ENCODE measurements around the gene HMX2. TPM values are rescaled to one million over a fixed set of nuclear protein-coding genes. Genes with fewer than 3 reads are reported as not detected.
"Not testable (repeated sequence)": the region's sequence is repeated elsewhere in the genome, so short reads cannot be mapped to it uniquely, and the experiment has no call there.

The HMX2 gene
- total RNA-seq, 1 donor from 2014 or later: not detected

DNA sequence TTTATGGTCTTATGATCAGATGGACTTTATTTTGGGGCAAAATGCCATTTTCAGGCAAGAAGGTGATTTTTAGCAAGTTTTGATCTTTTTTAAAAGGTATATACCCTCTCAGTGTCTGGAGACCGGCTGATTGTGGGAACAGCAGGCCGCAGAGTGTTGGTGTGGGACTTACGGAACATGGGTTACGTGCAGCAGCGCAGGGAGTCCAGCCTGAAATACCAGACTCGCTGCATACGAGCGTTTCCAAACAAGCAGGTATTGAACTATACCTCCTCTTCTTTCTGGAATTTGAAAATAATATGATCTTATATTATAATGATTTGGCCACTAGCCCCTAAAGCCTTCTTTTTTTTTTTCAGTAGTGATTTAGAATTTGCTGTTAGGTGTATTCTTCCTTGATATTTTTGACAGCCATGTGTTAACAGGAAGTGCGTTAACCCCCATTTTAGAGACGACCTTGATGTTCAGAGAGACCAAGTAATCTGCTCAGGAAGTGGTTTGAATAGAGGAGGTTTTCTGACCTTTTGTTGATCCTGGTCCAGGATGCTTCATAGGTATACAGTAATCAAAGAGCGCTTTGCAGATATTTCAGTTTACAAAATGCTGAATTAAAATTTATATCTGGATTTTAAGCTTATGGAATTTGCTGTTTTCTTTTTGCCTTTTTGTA lies 12.5 kb downstream of the HMX2 start:
- DNase-seq (ENCODE audit: low spot score): no peak
- Mint-ChIP-seq H3K27ac (peak overlapping the region; percentile 88), H3K27me3 (ENCODE audit: low read depth) (no peaks in the 10 kb centered on the region), H3K36me3 (ENCODE audit: low read depth) (peaks cover 93% of the 10 kb centered on the region), H3K9me3 (no peaks in the 10 kb centered on the region), H3K4me1 (ENCODE audit: low read depth) (peaks cover 68% of the 10 kb centered on the region), H3K4me3 (ENCODE audit: low read depth) (peak overlapping the region; percentile 64)
- intact Hi-C loops (cut with micrococcal nuclease): no loop called here

DNA sequence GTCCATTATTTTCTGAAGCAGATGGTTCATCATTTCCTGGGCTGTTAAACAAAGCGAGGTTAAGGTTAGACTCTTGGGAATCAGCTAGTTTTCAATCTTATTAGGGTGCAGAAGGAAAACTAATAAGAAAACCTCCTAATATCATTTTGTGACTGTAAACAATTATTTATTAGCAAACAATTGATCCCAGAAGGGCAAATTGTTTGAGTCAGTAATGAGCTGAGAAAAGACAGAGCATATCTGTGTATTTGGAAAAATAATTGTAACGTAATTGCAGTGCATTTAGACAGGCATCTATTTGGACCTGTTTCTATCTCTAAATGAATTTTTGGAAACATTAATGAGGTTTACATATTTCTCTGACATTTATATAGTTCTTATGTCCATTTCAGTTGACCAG lies 16.4 kb downstream of the HMX2 start:
- DNase-seq (ENCODE audit: low spot score): no peak
- no peak overlapping the region for H3K4me3 Mint-ChIP-seq (ENCODE audit: low read depth)
- intact Hi-C loops (cut with micrococcal nuclease): no loop called here
- H3K9me3 Mint-ChIP-seq: no peaks in the 10 kb centered on the region
- peaks cover 41% of the 10 kb centered on the region for H3K4me1 Mint-ChIP-seq (ENCODE audit: low read depth)
- H3K27ac Mint-ChIP-seq: no peak overlapping the region
- H3K27me3 Mint-ChIP-seq (ENCODE audit: low read depth): no peaks in the 10 kb centered on the region
- H3K36me3 Mint-ChIP-seq (ENCODE audit: low read depth): peaks cover 87% of the 10 kb centered on the region

DNA sequence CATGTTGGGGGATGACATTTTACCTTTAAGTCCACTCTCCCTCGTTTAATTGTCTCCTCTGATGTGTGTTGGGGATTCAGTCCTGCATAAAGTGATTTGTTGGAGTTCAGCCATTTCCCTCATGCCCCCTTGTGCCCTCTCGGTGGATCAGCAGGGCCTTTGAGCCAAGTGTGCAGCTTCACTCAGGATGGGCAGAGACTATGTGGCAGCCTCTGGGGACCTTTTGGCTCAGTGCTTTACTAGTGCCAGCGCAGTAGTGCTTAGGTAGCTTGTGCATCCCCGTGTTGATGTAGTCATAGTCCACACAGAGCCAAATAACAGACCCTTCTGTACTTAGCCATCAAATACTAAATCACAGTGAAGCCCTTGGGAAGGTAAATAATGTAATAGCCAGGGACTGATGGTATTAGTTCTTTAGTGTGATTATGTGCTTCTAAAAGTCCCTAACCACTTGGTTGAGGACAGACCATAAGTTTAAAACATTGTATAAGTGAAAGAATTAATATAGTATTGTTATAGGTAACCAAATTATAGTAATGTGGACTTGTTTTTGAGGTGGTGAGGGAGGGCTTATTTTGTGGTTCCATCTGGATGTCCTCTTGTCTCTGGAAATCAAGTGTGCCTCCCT lies 17.6 kb downstream of the HMX2 start:
- Mint-ChIP-seq H3K27ac (no peak overlapping the region), H3K4me1 (ENCODE audit: low read depth) (peaks cover 29% of the 10 kb centered on the region), H3K4me3 (ENCODE audit: low read depth) (no peak overlapping the region), H3K36me3 (ENCODE audit: low read depth) (peaks cover 84% of the 10 kb centered on the region), H3K9me3 (no peaks in the 10 kb centered on the region), H3K27me3 (ENCODE audit: low read depth) (no peaks in the 10 kb centered on the region)
- intact Hi-C loops (cut with micrococcal nuclease): no loop called here
- no peak for DNase-seq (ENCODE audit: low spot score)

DNA sequence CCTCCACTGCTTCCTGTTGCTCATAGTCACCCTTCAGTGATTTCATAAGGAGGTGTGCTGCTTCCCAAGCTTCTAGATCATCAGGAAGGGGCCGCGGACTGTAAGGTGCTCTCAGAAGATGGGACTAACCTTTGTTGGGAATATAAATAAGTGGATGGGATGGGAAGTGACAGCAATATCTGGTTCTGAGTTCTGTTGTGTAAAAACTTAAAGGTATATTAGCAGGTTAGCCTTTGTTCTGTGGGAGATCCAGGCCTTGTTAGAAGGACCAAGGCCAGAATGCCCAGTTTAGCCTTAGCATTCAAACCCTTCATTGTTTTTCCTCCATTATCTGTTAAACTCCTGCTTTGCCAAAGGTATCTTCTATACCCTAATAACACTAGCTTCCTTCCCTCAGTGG lies 18.7 kb downstream of the HMX2 start:
- no peaks in the 10 kb centered on the region for H3K27me3 Mint-ChIP-seq (ENCODE audit: low read depth)
- peaks cover 21% of the 10 kb centered on the region for H3K4me1 Mint-ChIP-seq (ENCODE audit: low read depth)
- no peak overlapping the region for H3K27ac Mint-ChIP-seq
- DNase-seq (ENCODE audit: low spot score): no peak
- no peak overlapping the region for H3K4me3 Mint-ChIP-seq (ENCODE audit: low read depth)
- no peaks in the 10 kb centered on the region for H3K9me3 Mint-ChIP-seq
- peaks cover 84% of the 10 kb centered on the region for H3K36me3 Mint-ChIP-seq (ENCODE audit: low read depth)
- intact Hi-C loops (cut with micrococcal nuclease): no loop called here

DNA sequence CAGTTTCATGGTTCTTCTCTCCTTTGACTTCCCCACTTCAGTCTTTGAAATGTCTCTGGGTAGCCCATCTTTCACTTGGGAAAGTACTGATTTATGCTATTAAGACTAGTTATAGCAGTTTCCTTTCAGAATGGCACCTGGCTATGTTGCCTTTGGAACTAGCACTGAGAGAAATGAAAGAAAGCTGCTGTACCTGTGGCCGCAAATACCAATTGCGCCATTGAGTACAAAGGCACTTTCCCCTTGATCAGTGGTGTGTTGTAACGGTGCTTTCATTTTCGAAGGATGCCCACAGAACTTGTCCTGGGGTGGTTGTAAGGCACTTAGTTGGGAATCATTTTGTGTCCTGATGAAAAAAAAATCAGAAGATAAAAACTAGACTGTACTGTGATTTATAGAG lies 23.0 kb downstream of the HMX2 start:
- Mint-ChIP-seq H3K27ac (no peak overlapping the region), H3K4me1 (ENCODE audit: low read depth) (peaks cover 9% of the 10 kb centered on the region), H3K4me3 (ENCODE audit: low read depth) (no peak overlapping the region), H3K9me3 (no peaks in the 10 kb centered on the region), H3K36me3 (ENCODE audit: low read depth) (peaks cover 80% of the 10 kb centered on the region), H3K27me3 (ENCODE audit: low read depth) (no peaks in the 10 kb centered on the region)
- DNase-seq (ENCODE audit: low spot score): no peak
- intact Hi-C loops (cut with micrococcal nuclease): no loop called here

DNA sequence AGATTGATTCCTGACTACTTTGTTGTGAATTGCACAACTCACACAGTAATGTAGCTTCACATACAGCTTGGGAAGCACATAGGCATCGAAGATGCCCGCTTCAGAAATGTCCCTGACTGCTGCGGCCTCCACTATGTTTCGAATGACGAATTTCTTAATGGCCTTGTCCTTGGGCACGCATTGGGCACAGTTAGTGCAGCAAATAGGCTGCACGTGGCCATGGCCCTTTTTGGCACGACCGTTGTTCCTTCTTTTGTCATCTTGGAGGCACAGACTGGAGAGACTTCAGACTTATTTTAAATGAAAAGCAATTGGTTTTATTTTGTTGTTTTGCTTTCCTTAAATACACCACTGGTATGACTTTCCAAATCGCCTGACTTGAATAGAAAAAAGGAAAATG lies 23.7 kb downstream of the HMX2 start:
- H3K4me1 Mint-ChIP-seq (ENCODE audit: low read depth); intact Hi-C loops (cut with micrococcal nuclease); DNase-seq (ENCODE audit: low spot score); H3K27me3 Mint-ChIP-seq (ENCODE audit: low read depth); H3K4me3 Mint-ChIP-seq (ENCODE audit: low read depth); H3K27ac Mint-ChIP-seq; H3K9me3 Mint-ChIP-seq: not testable (repeated sequence)
- H3K36me3 Mint-ChIP-seq (ENCODE audit: low read depth): peaks cover 80% of the 10 kb centered on the region

DNA sequence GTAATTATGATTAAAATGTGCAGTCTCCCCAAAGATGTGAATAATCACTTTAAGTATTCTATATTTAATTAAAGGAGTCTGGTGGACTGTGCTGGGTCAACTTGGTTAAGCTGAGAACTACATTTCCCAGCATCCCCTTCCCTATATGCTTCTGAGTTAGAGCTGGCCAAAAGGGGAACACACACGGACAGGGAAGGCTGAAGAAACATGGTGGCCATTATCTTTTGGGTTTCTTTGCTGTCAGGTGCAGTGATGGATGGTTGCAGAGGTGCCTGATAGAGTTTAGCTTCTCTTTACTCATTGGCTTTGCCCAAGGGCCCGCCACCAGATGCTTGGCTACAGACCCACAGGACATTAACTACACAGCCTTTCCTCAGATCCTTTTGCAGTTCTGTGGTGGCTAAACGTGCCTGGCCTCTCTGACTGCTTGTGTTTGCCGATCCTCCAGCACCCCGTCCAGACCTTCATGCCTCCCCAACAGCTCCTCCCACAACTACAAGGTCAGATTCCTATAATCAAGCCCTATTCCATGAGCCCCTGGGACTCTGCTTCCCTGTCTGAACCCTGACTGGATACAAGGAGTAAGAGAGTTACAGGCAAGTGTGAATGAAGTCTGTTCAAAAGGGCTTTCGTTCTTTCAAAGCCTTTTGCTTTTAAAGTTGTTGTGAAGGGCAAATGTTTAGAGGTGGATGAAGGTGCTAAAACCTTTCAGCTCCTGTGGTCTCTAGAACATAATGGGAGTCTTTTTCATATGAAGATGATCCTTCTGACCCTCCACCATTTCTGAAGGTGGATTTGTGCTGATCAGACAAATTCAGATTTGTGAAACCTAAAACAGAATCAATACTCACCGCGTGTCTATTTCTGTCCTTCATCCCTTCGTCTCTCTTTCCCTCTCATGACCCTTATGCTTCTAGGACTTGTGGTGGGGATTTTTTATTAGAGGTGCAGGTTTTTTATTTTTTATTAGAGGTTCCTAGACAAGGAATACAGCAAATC lies 27.8 kb downstream of the HMX2 start:
- Mint-ChIP-seq H3K9me3 (peaks cover 5% of the 10 kb centered on the region), H3K36me3 (ENCODE audit: low read depth) (peaks cover 75% of the 10 kb centered on the region), H3K27ac (no peak overlapping the region), H3K4me1 (ENCODE audit: low read depth) (peaks cover 2% of the 10 kb centered on the region), H3K4me3 (ENCODE audit: low read depth) (no peak overlapping the region), H3K27me3 (ENCODE audit: low read depth) (no peaks in the 10 kb centered on the region)
- intact Hi-C loops (cut with micrococcal nuclease): no loop called here
- DNase-seq (ENCODE audit: low spot score): no peak

DNA sequence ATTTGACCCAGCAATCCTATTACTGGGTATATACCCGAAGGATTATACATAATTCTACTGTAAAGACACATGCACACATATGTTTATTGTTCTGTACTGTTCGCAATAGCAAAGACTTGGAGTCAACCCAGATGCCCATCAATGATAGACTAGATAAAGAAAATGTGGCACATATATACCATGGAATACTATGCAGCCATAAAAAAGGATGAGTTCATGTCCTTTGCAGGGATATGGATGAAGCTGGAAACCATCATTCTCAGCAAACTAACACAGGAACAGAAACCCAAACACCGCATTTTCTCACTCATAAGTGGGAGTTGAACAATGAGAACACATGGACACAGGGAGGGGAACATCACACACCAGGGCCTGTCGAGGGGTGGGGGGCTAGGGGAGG lies 30.5 kb downstream of the HMX2 start:
- H3K27me3 Mint-ChIP-seq (ENCODE audit: low read depth); DNase-seq (ENCODE audit: low spot score); H3K4me1 Mint-ChIP-seq (ENCODE audit: low read depth); H3K4me3 Mint-ChIP-seq (ENCODE audit: low read depth); H3K27ac Mint-ChIP-seq; intact Hi-C loops (cut with micrococcal nuclease): not testable (repeated sequence)
- Mint-ChIP-seq H3K36me3 (ENCODE audit: low read depth) (peaks cover 65% of the 10 kb centered on the region), H3K9me3 (peaks cover 11% of the 10 kb centered on the region)

DNA sequence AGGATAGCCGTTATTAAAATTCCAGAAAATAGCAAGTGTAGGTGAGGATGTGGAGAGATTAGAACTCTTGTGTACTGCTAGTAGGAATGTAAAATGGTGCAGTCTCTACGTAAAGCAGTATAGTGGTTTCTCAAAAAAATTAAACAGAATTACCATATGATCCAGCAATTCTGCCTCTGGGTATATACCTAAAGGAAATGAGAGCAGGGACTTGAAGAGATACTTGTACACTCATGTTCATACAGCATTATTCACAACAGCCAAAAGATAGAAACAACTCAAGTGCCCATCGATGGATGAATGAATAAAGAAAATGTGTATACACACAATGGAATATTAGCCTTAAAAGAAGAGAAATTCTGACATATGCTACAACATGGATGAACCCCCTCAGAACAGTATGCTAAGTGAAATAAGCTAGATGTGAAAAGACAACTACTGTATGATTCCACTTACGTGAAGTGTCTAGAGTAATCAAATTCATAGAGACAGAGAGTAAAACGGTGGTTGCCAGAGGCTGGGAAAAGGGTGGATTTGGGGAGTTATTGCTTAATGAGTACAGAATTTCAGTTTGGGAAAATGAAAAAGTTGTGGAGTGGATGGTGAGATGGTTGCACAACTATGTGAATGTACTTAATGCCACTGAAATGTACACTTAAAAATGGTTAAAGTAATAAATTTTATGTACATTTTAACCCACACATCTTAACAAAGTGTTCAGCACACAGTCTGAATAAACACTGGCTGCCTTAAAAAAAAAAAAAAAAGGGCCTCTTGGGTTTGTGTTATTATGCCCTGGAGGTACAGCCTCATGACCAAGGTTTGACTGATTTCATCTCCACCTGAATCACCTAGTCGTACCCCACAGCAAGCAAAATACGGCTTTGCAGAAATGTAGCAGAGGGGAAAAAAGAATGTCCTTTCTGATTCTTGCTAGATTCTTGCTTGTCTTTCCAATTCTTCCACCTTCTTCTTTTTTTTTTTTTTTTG lies 32.5 kb downstream of the HMX2 start:
- H3K27ac Mint-ChIP-seq: no peak overlapping the region
- H3K36me3 Mint-ChIP-seq (ENCODE audit: low read depth): peaks cover 70% of the 10 kb centered on the region
- intact Hi-C loops (cut with micrococcal nuclease): no loop called here
- H3K9me3 Mint-ChIP-seq: peaks cover 27% of the 10 kb centered on the region
- H3K4me1 Mint-ChIP-seq (ENCODE audit: low read depth): no peaks in the 10 kb centered on the region
- H3K4me3 Mint-ChIP-seq (ENCODE audit: low read depth): no peak overlapping the region
- no peak for DNase-seq (ENCODE audit: low spot score)
- H3K27me3 Mint-ChIP-seq (ENCODE audit: low read depth): no peaks in the 10 kb centered on the region

DNA sequence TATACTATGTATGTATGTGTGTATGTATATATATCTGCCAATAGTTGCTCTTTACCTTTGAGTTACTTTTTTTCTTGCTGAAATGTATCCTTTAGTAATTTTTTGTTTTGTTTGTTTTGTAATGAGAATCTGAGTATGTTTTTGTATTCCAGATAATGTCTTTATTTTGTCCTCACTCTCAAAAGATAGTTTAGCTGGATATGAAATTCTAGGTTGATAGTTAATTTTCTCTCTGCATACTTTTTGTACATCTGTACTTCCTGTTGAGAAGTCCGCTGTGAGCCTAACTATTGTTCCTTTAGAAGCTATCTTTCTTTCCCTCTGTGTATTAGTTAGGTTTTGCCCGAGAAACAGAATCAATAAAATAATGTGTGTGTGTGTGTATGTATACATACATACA lies 35.8 kb downstream of the HMX2 start:
- Mint-ChIP-seq H3K4me3 (ENCODE audit: low read depth) (no peak overlapping the region), H3K9me3 (peaks cover 36% of the 10 kb centered on the region), H3K36me3 (ENCODE audit: low read depth) (peaks cover 62% of the 10 kb centered on the region), H3K27ac (no peak overlapping the region), H3K4me1 (ENCODE audit: low read depth) (no peaks in the 10 kb centered on the region), H3K27me3 (ENCODE audit: low read depth) (no peaks in the 10 kb centered on the region)
- DNase-seq (ENCODE audit: low spot score): no peak
- intact Hi-C loops (cut with micrococcal nuclease): no loop called here

DNA sequence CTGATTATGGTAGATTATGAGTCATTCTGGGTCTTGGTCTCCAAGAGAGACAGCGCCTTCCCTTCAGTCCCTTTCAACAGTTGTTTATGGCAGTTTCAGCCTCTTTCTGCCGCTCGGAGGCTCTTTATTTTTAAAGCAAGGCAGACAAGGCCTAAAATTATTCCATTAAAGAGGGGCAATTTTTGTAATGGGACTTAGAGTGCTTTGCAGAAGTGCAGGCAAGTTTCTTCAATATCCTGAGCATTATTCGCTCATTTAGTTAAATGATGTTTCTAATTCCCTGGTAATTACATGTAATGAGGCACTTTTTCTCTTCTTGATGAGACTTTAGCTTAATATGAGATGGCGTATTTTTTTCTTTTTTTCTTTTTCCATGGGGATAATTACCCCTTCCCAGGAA lies 39.8 kb downstream of the HMX2 start:
- H3K9me3 Mint-ChIP-seq: peaks cover 33% of the 10 kb centered on the region
- H3K4me3 Mint-ChIP-seq (ENCODE audit: low read depth): no peak overlapping the region
- H3K36me3 Mint-ChIP-seq (ENCODE audit: low read depth): peaks cover 55% of the 10 kb centered on the region
- H3K4me1 Mint-ChIP-seq (ENCODE audit: low read depth): no peaks in the 10 kb centered on the region
- no peak for DNase-seq (ENCODE audit: low spot score)
- H3K27me3 Mint-ChIP-seq (ENCODE audit: low read depth): no peaks in the 10 kb centered on the region
- intact Hi-C loops (cut with micrococcal nuclease): no loop called here
- no peak overlapping the region for H3K27ac Mint-ChIP-seq

DNA sequence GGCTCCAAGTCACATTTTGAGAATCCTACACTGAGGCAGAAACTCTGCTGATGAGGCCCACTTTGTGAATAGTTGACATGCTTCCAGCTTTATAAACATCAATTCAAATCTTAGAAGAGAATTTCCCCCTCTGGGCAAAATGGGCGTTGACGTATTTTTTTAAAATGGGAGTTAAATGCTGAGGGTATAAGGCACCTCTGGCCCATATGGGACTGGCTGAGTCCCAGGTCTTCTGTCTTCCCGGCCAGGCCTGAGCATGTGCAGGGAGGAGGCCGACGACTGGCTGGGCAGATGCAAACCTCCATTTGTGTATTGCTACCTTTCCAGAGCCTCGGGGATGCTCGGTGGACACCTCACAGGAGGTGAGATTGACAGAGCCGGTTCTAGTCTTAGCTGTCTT lies 44.0 kb downstream of the HMX2 start:
- peaks cover 15% of the 10 kb centered on the region for H3K36me3 Mint-ChIP-seq (ENCODE audit: low read depth)
- no peak overlapping the region for H3K4me3 Mint-ChIP-seq (ENCODE audit: low read depth)
- H3K9me3 Mint-ChIP-seq: no peaks in the 10 kb centered on the region
- H3K27me3 Mint-ChIP-seq (ENCODE audit: low read depth): no peaks in the 10 kb centered on the region
- intact Hi-C loops (cut with micrococcal nuclease): no loop called here
- H3K4me1 Mint-ChIP-seq (ENCODE audit: low read depth): no peaks in the 10 kb centered on the region
- H3K27ac Mint-ChIP-seq: no peak overlapping the region
- DNase-seq (ENCODE audit: low spot score): no peak

Measured in activated T-helper 2 cell treated with anti-CD3 and anti-CD28 coated beads, Interferon-gamma antibody, Interleukin-2, Interleukin-4, amounts not matched to agents 10 μg/mL and 5 μg/mL and 100 μg/mL, durations not matched to agents 14 hours and 24 hours and 36 hours (primary cell).